GM18858 (cell line): ENCODE data around the gene LRRC8E.
"Not testable (repeated sequence)": the region's sequence is repeated elsewhere in the genome, so short reads cannot be mapped to it uniquely, and the experiment has no call there.

Experiments
- ATAC-seq: cut with Tn5 transposase; IDR thresholded peaks from one replicate; pipeline ENCODE4 v1.9.1; 2021; ENCODE audit not compliant: unreplicated experiment

LRRC8E gene

DNA sequence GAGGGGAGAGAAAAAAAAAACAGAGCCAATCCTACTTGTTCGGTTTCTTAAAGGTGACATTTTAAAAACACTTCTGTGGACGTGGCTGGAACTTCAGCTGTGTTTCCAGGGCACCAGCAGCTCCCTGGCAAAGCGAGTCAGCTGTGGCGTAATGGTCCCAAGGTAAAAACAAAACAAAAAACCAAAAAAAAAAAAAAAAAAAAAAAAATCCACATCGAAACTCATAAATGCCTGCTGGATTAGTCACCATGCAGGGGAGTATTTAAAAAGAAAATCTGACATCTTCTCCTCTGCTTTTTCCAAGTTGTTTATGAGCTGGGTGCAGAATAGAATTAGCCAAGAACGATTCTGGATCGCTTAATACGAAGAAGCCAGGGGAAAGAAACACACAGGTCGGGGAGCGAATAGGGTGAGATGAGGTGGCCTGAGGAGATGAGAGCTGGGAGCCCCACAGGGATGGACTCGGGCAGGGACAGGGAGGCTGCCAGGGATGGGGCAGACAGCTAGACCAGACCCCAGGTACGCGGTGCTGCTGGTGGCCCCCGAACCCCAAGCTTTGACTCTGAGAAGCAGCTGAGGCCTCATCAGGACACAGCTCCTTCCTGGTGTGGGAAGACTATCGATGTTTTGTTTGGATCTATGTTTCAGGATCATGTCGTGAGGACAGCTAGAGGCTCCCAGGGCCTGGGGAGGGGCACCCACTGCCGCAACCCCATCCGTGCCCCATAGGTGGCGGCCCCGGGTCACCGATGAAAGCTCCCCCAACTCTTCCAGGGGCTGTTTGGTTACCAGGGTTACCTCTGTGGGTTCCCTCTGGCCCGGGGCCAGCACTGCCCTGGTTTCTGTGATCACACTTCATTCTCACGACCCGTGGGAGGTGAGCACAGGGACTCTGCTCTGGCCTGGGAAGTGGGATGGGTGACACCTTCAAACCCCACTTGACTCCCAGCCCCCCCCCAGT, 40.7 kb downstream of the LRRC8E start:
- ATAC-seq: no peak

DNA sequence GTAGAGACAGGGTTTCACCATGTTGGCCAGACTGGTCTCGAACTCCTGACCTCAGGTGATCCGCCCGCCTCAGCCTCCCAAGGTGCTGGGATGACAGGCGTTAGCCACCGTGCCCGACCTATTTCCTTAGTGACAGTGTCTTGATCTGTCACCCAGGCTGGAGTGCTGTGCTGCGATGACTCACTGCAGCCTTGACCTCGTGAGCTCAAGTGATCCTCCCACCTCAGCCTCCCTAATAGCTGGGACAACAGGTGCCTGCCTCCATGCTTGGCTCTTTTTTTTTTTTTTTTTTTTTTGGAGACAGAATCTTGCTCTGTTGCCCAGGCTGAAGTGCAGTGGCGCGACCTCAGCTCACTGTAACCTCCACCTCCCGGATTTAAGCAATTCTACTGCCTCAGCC, 41.7 kb downstream of the LRRC8E start:
- not testable (repeated sequence) for ATAC-seq

DNA sequence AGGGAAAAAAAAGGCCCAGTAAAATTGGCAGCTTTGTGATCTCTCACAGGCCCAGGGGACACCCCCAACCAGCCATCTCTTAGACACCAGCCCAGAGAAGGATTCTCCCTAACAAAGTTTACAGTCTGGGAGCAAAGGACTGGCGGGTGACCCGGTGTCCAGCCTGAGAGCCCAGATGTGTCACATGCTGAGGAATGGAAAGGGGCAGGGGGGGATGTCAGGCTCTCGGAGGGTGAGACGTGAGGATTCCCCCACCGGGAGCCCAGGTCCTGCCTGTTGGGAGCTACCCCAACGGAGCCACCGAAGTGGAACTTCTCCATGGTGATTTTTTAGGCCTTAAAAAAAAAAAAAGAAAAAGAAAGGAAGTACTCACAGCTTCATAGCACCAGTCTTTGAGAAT, 42.5 kb downstream of the LRRC8E start:
- no peak for ATAC-seq

DNA sequence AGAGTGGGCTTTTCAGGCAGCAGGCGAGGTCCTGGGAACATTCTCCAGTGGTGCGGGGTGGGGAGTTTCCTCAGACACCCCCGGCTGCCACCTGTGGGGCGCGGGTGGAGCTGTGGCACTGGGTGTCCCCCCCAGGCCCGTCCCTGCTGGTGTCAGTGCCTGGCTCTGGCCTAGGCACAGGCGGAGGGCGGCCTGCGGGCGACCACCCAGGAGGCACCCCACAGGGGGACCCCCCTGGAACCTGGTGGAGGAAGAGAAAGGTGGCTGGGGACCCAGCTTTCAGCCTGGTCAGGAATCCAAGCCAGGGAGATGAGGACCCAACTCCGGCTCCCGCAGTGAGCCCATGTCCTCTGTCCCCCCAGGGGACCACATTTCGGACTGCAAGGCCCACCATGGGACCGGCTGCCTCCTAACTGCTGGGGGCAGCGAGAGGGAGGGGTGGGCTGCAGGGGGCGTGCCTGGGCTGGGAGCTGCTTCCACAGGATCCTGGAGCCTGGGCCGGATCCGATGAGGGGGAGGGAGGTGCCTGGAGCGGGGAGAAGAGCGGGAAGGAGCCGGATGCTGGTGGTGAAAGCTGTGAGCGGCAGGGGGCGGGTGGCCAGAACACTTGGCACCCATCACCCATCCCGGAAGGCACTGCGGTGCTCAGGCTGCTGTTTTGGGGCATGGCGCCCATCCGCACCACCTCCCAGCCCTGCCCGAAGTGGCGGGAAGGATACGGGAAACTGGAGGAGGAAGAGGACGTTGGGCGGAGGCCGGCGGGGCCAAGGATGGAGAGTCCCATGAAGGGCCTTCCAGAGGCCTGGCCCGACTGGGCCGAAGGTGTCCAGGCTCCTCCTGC, 43.1 kb downstream of the LRRC8E start:
- ATAC-seq: no peak

DNA sequence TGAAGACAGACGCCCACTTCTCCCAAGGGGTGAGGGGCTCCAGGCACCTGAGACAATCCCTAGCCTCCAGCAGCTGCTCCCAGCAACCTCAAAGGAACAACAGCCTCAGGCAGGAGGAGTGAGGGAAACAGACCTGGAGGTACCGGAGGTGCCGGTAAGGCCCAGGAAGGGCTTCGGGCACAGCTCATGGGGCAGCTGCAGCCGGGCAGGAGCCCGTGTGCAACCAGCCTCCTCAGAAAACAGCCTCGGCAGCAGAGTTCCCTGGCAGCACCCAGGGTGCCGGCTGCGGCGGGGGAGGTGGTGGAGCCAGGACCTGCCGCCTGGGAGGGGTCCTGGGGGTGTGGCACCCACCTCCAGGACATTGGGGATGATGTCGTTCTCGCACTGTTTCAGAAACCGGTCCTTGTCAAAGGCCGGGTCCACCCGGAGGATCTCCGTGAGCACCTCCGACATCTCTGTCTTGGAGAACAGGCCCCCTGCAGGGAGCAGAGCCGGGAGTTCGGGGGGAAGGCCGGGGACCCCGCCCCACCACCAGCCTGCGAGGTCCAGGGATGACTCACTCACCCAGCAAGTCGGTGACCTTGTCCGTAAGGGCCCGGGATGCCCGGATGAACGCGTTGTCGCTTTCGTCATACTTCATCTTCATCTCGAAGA, 44.1 kb downstream of the LRRC8E start:
- ATAC-seq: no peak

DNA sequence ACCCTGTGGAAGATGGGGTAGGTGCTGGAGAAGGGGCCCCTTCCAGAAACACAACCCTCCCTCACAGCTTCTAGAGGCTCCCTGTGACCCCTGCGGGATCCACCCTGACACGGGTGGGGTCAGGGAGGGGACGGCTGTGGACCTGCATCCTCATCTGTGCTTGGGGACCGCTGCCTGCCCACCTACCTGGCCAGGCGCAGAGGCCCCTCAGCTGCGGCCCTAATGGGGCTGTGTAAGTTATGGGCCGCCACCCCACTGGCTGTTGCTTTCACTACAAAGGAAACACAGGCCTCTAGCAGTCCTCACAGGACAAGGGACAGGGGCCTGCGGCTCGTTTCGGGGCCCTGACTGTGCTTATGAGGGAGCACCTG, 44.6 kb downstream of the LRRC8E start:
- ATAC-seq: no peak

DNA sequence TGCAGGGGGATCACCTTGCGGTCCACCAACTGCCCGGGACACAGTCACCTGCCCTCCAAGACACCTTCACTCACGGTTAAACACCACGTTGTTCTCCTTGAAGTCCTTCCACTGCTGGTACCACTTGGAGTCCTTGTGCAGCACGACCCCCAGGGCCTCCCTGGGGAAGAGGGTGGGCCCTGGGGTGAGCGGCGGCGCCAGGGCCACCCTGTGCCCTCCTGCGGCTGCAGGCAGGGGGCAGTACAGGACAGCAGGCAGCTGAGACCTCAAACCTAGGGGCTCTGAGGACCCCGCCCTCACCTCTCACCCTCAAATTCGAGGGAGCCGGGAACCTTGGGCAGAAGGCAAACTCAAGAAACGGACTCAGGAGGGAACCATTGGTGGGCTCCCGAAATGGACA, 45.1 kb downstream of the LRRC8E start:
- no peak for ATAC-seq

DNA sequence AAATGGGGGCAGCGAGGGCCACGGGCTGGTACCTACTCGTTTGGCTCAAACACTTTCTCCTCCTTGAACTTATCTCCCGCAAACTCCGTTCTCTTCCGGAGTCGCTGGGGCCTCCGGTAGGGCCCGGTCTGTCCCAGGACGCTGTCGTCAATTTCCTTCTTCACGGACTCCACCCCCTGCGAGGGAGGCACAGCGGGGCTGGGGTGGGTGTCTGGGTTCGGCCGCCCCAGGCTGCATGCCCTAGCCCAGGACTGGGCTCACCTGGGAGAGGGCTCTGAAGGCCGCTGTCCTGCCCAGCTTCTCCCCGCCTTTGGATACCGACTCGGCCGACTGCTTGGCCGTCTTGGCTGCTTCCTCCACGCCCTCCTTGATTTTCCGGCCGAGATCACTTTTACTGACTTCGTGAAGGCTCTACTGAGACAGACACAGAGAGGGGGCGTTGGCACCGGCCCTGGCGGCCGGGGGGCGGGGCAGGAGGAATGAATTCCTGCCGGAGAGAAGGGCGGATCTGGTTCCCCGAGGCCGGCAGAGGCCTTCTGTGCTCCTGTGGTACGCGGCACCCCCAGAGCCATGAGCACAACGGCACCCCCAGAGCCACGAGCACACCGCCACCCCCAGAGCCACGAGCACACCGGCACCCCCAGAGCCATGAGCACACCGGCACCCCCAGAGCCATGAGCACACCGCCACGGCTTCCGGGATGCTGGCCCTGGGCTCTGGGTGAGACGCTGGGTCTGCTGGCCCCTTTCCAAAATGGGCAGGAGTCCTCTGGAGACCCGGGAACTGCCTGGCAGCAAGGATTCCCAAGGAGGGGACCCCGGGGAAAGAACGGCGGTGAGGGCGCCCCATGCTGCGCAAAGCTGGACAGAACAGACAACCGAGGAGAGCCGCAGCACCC, 45.8 kb downstream of the LRRC8E start:
- no peak for ATAC-seq

DNA sequence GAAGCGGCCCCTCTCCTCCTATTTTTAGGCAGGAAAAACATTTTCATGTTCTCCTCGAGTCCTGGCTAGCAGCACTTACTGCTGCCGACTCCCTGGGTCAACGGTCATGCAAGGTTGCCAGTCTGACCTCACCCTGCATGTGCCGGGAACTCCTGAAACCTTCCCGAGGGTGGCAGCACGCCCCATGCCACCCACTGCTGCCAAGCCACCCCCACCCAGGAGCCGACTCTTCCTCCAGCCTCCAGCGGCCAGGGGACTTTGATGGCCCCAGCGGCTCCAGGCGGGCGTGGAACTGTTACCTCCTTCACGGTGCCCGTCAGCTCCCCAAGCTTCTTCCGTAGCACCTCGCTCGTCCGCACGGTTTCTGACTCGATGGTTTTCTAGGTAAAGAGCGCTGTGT, 46.5 kb downstream of the LRRC8E start:
- ATAC-seq: no peak

DNA sequence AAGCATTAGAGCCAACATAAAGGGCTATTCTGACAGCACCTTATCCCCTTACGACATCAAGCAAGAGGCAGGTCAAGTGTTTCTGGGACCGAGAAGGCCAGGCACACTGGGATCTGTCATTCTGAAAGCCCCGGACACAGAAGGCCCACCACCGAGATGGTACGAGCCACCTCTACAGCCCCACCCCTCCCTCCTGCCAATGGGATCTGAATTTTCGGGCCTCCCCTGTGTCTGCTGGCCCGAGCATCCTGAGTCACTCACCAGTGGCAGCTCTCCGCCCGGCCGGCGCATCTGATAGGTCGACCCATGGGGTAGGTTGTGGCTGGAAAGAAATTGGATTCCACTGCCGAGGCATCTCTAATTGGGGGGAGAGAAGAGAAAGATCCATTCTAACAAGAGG, 52.5 kb downstream of the LRRC8E start:
- ATAC-seq: no peak

DNA sequence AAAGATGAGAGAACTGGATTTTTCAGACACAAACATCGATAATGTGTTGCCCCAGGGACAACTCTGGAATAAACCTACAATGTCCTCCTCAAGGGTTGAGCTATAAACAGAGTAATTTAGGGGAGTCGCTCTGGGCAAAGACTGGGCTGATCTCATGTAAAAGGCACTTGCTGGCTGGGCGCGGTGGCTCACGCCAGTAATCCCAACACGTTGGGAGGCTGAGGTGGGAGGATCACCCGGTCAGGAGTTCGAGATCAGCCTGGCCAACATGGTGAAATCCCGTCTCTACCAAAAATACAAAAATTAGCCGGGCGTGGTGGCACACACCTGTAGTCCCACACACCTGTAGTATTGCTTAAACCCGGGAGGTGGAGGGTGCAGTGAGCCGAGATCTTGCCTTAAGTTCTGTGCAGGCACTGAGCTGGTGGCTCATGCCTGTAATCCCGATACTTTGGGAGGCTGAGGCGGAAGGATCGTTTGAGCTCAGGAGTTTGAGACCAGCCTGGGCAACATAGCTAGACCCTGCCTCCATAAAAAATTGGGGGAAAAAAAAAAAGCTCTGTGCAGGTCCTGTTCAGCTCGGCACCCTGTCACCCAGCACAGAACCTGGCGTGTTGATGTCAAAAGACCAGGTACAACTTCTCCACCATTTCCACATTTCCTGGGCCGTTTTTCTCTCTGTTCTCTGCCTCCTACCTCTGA, 53.7 kb downstream of the LRRC8E start:
- no peak for ATAC-seq

DNA sequence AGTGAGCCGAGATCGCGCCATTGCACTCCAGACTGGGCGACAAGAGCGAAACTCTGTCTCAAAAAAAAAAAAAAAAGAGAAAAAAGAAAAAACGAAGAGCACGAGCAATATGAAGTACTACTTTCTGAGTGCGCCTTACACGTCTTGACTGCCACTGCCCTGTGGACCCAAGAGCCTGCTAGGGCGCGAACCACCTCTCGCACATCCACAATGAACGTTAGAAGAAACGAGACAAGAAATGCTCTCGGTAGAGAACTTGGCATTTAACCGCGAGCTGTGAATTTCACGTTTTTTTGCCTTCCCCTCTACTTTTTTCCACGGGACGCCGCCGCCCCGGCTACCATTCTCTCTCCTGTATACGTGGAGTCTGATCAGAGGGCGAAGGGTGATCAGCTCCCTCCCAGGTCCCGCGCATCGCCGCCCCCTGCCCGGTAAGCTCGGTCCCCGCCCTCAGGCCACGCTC, 54.7 kb downstream of the LRRC8E start:
- no peak for ATAC-seq

DNA sequence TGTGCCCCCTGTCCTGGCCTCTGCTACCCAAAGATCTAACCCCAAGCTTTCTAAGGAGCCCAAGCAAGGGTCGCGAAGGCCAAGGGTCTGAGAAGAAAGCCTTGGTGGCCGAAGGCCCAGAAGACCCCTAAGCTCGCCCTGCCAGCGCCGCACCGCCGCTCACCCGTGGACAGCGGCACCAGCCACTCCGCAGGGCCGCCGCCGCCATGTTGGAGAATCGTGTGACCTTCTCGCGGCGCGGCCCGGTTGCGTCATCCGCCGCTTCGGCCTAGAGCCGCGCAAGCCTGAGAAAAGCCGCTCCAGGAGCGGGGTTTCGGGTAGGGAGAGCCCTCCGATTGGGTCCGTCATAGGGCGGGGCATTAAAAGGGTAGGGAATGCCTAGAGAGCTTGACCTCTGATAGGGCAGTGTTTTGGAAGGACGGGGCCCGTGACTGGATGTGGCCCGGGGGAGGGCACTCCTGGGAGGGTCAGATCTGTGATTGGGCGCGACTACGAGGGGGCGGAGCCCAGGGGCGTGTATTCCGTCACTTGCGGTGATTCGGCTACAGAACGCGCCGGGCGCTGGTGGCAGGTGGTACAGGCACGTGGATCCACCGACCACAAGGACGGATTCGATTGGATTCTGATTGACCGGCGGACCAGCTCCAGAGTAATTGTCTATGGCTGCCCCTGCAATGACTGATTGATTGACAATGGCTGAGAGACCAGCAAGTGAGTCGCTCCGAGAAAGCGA, 55.3 kb downstream of the LRRC8E start, which contains the start of gene TIMM44:
Gene TIMM44 (minus strand): TSS at position 223 of the 733 bp plus-strand sequence. CDS start 15 bp downstream, at position 208.
- ATAC-seq: peak; percentile 85

DNA sequence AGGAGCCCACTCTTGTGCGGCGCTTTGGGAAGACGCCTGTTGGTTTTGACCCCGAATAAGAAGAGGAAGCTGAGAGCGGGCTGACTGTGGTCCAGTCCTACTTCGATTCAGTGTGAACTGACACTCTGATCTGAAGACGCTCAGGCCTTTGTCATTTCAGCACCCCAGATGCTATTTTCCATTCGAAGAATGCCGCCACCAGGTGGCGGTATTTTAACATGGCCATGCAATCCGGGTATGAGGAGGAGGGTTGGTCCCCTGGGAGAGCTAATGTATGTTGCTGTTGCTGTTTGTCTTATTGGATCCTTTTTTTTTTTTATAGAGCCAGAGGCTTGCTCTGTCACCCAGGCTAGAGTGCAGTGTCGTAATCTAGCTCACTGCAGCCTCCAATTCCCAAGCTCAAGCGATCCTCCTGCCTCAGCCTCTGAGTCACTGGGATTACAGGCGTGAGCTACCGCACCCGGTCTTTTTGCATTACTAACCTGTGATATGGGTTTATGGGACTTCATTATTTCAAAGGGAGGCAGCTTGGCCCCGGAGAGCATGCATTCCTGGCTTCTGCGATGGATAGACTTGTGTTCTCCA, 56.0 kb downstream of the LRRC8E start:
- no peak for ATAC-seq

DNA sequence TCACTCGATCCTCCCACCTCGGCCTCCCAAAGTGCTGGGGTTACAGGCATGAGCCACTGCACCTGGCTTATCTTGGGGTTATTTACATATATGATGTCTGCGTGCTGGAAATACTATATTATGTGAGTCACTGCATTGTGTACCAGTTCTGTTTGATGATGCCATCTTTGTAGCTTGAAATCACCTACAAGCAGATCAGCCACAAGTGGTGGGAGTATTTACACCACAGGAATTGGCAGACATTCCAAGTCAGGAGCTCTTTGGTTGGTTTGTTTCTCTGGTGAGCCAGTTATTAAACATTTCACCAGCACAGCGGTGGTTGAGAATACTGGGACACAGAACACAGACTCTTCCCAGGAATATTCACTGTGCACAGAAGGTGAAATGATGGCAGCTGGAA, 59.6 kb downstream of the LRRC8E start:
- ATAC-seq: no peak
